ENCODE measurements around the gene ATAD3A. TPM values are rescaled to one million over a fixed set of nuclear protein-coding genes. Genes with fewer than 3 reads are reported as not detected.

The ATAD3A gene
- total RNA-seq, 1 experiment from 2014 or later = 57.5 TPM

GRCh38 chr1:1536019-1536937, 24.3 kb downstream of the ATAD3A start:
- H3K27me3 ChIP-seq (ENCODE audit: control insufficient read depth, insufficient read depth, low read length) = no peaks in the 10 kb centered on the region
- TF ChIP-seq REST (IDR thresholded peaks at IDR 0.05; ENCODE audit: insufficient read depth in 1 of 2, low read depth in 2 of 2, low read length in 1 of 2) = no peak
- TF ChIP-seq POLR2AphosphoS5 (IDR thresholded peaks at IDR 0.05; ENCODE audit: low read depth, low read length) = peak; percentile 32
- H3K9me3 ChIP-seq (ENCODE audit: control insufficient read depth, insufficient read depth, low read depth, low read length) = no peaks in the 10 kb centered on the region
- in situ Hi-C loops (cut with HindIII; ENCODE audit: low pct_unique_long_range_greater_than_20kb, low sequenced_read_pairs) = no loop called here
- BruUV-seq (replicated peaks) = no TSS peak
- no peak overlapping the region for H3K4me3 ChIP-seq (ENCODE audit: low read depth in 2 of 2, low read length in 2 of 2)
- CTCF ChIA-PET = no interaction called here
- POLR2A ChIA-PET = no interaction called here
- no peak overlapping the region for H3K27ac ChIP-seq (ENCODE audit: low read length)
- no peaks in the 10 kb centered on the region; the same call in none of the 2 replicates for H3K4me1 ChIP-seq (ENCODE audit: control insufficient read depth, insufficient read depth, low read length)
- DNase-seq (ENCODE audit: low read depth, low spot score) = no peak
- no peaks in the 10 kb centered on the region for H3K36me3 ChIP-seq (ENCODE audit: control insufficient read depth, insufficient read depth, low read length)
- ATAC-seq = peak; percentile 36
- intact Hi-C loops (cut with micrococcal nuclease; ENCODE audit: unreplicated experiment) = no loop called here

DNA sequence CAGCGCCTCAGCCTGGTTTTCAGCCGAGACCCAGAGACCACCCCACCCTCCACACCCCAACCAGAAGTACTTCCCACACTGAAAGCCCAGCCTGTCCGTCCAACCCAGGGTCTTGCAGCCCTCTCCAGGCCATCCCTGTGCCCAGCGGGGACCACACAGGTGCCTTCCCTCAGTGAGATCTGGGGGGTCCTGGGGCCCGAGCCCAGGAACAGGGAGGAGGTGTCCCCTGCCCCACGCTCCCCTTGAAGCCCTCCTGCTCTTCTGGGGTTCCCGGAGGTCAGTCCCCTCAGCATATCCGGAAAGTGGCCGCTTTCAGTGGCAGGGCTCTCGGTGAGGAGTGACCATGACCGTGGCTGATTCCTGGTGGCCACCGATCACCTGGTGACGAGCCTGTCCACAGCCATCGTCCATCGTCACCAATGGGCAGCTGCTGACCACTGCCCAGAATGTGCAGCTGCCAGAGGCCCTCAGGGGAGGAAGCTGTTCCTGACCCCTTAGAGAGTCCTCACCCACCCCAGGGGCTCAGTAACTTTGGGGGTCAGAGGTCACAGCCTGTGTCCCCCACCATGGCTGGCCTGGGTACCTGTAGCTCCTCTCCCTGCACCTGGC, 25.1 kb downstream of the ATAD3A start:
- intact Hi-C loops (cut with micrococcal nuclease; ENCODE audit: unreplicated experiment) (no loop called here), in situ Hi-C loops (cut with HindIII; ENCODE audit: low pct_unique_long_range_greater_than_20kb, low sequenced_read_pairs) (no loop called here)
- no peak for DNase-seq (ENCODE audit: low read depth, low spot score)
- no peak for ATAC-seq
- POLR2A ChIA-PET = no interaction called here
- no peaks in the 10 kb centered on the region; the same call in none of the 2 replicates for H3K4me1 ChIP-seq (ENCODE audit: control insufficient read depth, insufficient read depth, low read length)
- no peaks in the 10 kb centered on the region for H3K27me3 ChIP-seq (ENCODE audit: control insufficient read depth, insufficient read depth, low read length)
- H3K4me3 ChIP-seq (ENCODE audit: low read depth in 2 of 2, low read length in 2 of 2) = no peak overlapping the region
- TF ChIP-seq TCF7L2 (IDR thresholded peaks at IDR 0.05; ENCODE audit: low read depth, low read length) (no peak), REST (IDR thresholded peaks at IDR 0.05; ENCODE audit: insufficient read depth in 1 of 2, low read depth in 2 of 2, low read length in 1 of 2) (no peak), SIN3A (IDR thresholded peaks at IDR 0.05; ENCODE audit: borderline replicate concordance, insufficient read depth, low read depth, low read length) (no peak), POLR2AphosphoS5 (IDR thresholded peaks at IDR 0.05; ENCODE audit: low read depth, low read length) (no peak)
- TF ChIP-seq, protein P1, sequence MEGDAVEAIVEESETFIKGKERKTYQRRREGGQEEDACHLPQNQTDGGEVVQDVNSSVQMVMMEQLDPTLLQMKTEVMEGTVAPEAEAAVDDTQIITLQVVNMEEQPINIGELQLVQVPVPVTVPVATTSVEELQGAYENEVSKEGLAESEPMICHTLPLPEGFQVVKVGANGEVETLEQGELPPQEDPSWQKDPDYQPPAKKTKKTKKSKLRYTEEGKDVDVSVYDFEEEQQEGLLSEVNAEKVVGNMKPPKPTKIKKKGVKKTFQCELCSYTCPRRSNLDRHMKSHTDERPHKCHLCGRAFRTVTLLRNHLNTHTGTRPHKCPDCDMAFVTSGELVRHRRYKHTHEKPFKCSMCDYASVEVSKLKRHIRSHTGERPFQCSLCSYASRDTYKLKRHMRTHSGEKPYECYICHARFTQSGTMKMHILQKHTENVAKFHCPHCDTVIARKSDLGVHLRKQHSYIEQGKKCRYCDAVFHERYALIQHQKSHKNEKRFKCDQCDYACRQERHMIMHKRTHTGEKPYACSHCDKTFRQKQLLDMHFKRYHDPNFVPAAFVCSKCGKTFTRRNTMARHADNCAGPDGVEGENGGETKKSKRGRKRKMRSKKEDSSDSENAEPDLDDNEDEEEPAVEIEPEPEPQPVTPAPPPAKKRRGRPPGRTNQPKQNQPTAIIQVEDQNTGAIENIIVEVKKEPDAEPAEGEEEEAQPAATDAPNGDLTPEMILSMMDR (IDR thresholded peaks at IDR 0.05) = no peak
- no peaks in the 10 kb centered on the region for H3K9me3 ChIP-seq (ENCODE audit: control insufficient read depth, insufficient read depth, low read depth, low read length)
- H3K36me3 ChIP-seq (ENCODE audit: control insufficient read depth, insufficient read depth, low read length) = no peaks in the 10 kb centered on the region; the same call in 1 of the 2 replicates
- H3K27ac ChIP-seq (ENCODE audit: low read length) = no peak overlapping the region
- CTCF ChIA-PET = no interaction called here
- BruUV-seq (replicated peaks) = no TSS peak
